Activated CD8-positive, alpha-beta T cell treated with anti-CD3 and anti-CD28 coated beads, Interleukin-2, amount 10 ng/mL, durations not matched to agents 7 days and 5 days (primary cell): ENCODE data around the gene SCT. TPM values are rescaled to one million over a fixed set of nuclear protein-coding genes. Genes with fewer than 3 reads are reported as not detected.

Experiments used
- ATAC-seq: fragments of 150-1000 bp; cut with Tn5 transposase; one replicate; pipeline ENCODE4 v1.10.0; 2021; ENCODE audit warnings: moderate library complexity
- CTCF ChIA-PET: fragments of 350-600 bp; sonication (Branson Sonifier 250); formaldehyde crosslinking; loops from one replicate; lab custom pipeline; 2021; ENCODE audit warnings: antibody characterized with exemption; lab: Charles Lee
- POLR2A ChIA-PET: fragments of 350-600 bp; sonication (Branson Sonifier 250); formaldehyde crosslinking; loops from one replicate; lab custom pipeline; 2021; ENCODE audit warnings: antibody characterized with exemption; lab: Charles Lee
- DNase-seq: peaks from one replicate; pipeline ENCODE4 v3.0.0-alpha.2; 2020
- H3K27ac Mint-ChIP-seq: one replicate; pipeline ENCODE4 v1.8.0; 2021; ENCODE audit warnings: mild to moderate bottlenecking, mixed read lengths
- H3K27me3 Mint-ChIP-seq: one replicate; pipeline ENCODE4 v1.8.0; 2021; ENCODE audit warnings: low read depth, mixed read lengths
- H3K36me3 Mint-ChIP-seq: one replicate; pipeline ENCODE4 v1.8.0; 2021; ENCODE audit warnings: low read depth, mixed read lengths
- H3K4me1 Mint-ChIP-seq: one replicate; pipeline ENCODE4 v1.8.0; 2021; ENCODE audit warnings: low read depth, mixed read lengths
- H3K4me3 Mint-ChIP-seq: one replicate; pipeline ENCODE4 v1.8.0; 2021; ENCODE audit warnings: mild to moderate bottlenecking, mixed read lengths
- H3K9me3 Mint-ChIP-seq: one replicate; pipeline ENCODE4 v1.8.0; 2022; ENCODE audit warnings: mixed read lengths; ENCODE audit not compliant: insufficient read depth
- total RNA-seq, 2 experiments: library from RNA; stranded (reverse); gene quantifications; one replicate each; pipeline ENCODE4 v1.2.3, GENCODE V29; 2021

SCT gene
- total RNA-seq, 2 experiments from 2014 or later = not detected

- H3K27ac Mint-ChIP-seq = peak overlapping the region; percentile 70
- no peaks in the 10 kb centered on the region for H3K27me3 Mint-ChIP-seq
- ATAC-seq = no peak
- H3K9me3 Mint-ChIP-seq = no peaks in the 10 kb centered on the region
- POLR2A ChIA-PET = interaction anchor here (0.9 to 3.7 kb wide), 3 partner anchors 24 to 165 kb away, joined by 4 to 27 read pairs (median 4); no protein-coding TSS in a partner anchor
- H3K4me1 Mint-ChIP-seq = peaks cover 30% of the 10 kb centered on the region
- peaks cover 41% of the 10 kb centered on the region for H3K36me3 Mint-ChIP-seq
- no peak for DNase-seq
- no peak overlapping the region for H3K4me3 Mint-ChIP-seq
- CTCF ChIA-PET = interaction anchor here (2.7 kb wide), 1 partner anchor 58 kb away, joined by 15 read pairs; no protein-coding TSS in a partner anchor
These were observed 14.1 kb downstream of the SCT start for GRCh38 chr11:612961-613300.

GRCh38 chr11:612201-612960, 14.6 kb downstream of the SCT start:
- Mint-ChIP-seq H3K9me3 (no peaks in the 10 kb centered on the region), H3K36me3 (peaks cover 44% of the 10 kb centered on the region), H3K27me3 (no peaks in the 10 kb centered on the region), H3K27ac (peak overlapping the region; percentile 70), H3K4me3 (peak overlapping the region; percentile 12), H3K4me1 (peaks cover 30% of the 10 kb centered on the region)
- no peak for ATAC-seq
- ChIA-PET POLR2A (interaction anchor here (0.7 to 3.7 kb wide), 6 partner anchors 16 to 69 kb away, joined by 3 to 27 read pairs (median 4); no protein-coding TSS in a partner anchor), CTCF (interaction anchor here (2.7 kb wide), 1 partner anchor 57 kb away, joined by 15 read pairs; no protein-coding TSS in a partner anchor)
- DNase-seq = peak; percentile 61

GRCh38 chr11:611001-611996, 15.7 kb downstream of the SCT start:
- peaks cover 23% of the 10 kb centered on the region for H3K4me1 Mint-ChIP-seq
- CTCF ChIA-PET = interaction anchor here (2.7 kb wide), 1 partner anchor 56 kb away, joined by 15 read pairs; no protein-coding TSS in a partner anchor
- no peaks in the 10 kb centered on the region for H3K9me3 Mint-ChIP-seq
- POLR2A ChIA-PET = interaction anchor here (0.7 to 3.7 kb wide), 4 partner anchors 23 to 70 kb away, joined by 3 to 27 read pairs (median 3); no protein-coding TSS in a partner anchor
- ATAC-seq (no peak), DNase-seq (no peak)
- H3K36me3 Mint-ChIP-seq = peaks cover 52% of the 10 kb centered on the region
- H3K27ac Mint-ChIP-seq = peak overlapping the region; percentile 70
- H3K4me3 Mint-ChIP-seq = no peak overlapping the region
- no peaks in the 10 kb centered on the region for H3K27me3 Mint-ChIP-seq

- Mint-ChIP-seq H3K36me3 (peaks cover 52% of the 10 kb centered on the region), H3K4me1 (peaks cover 18% of the 10 kb centered on the region), H3K4me3 (no peak overlapping the region), H3K9me3 (no peaks in the 10 kb centered on the region), H3K27me3 (no peaks in the 10 kb centered on the region), H3K27ac (no peak overlapping the region)
- no peak for DNase-seq
- POLR2A ChIA-PET = interaction anchor here (0.9 kb wide), 1 partner anchor 46 kb away, joined by 3 read pairs; no protein-coding TSS in a partner anchor
- no peak for ATAC-seq
- CTCF ChIA-PET = no interaction called here
These were observed 16.7 kb downstream of the SCT start for GRCh38 chr11:610146-610801.

GRCh38 chr11:609341-609811, 17.6 kb downstream of the SCT start:
- ATAC-seq (no peak), DNase-seq (no peak)
- no peaks in the 10 kb centered on the region for H3K9me3 Mint-ChIP-seq
- ChIA-PET POLR2A (no interaction called here), CTCF (no interaction called here)
- no peak overlapping the region for H3K27ac Mint-ChIP-seq
- no peaks in the 10 kb centered on the region for H3K27me3 Mint-ChIP-seq
- no peak overlapping the region for H3K4me3 Mint-ChIP-seq
- peaks cover 51% of the 10 kb centered on the region for H3K36me3 Mint-ChIP-seq
- H3K4me1 Mint-ChIP-seq = peaks cover 16% of the 10 kb centered on the region

GRCh38 chr11:608791-609251, 18.2 kb downstream of the SCT start:
- peaks cover 10% of the 10 kb centered on the region for H3K4me1 Mint-ChIP-seq
- H3K9me3 Mint-ChIP-seq = no peaks in the 10 kb centered on the region
- H3K27me3 Mint-ChIP-seq = no peaks in the 10 kb centered on the region
- H3K36me3 Mint-ChIP-seq = peaks cover 50% of the 10 kb centered on the region
- ChIA-PET CTCF (interaction anchor here (1.2 kb wide), 1 partner anchor 54 kb away, joined by 3 read pairs; no protein-coding TSS in a partner anchor), POLR2A (interaction anchor here (0.7 kb wide), 1 partner anchor 21 kb away, joined by 3 read pairs; no protein-coding TSS in a partner anchor)
- ATAC-seq (no peak), DNase-seq (no peak)
- H3K4me3 Mint-ChIP-seq = no peak overlapping the region
- no peak overlapping the region for H3K27ac Mint-ChIP-seq

GRCh38 chr11:607971-608659, 18.9 kb downstream of the SCT start:
- CTCF ChIA-PET = interaction anchor here (1.2 kb wide), 1 partner anchor 54 kb away, joined by 3 read pairs; no protein-coding TSS in a partner anchor
- no peaks in the 10 kb centered on the region for H3K27me3 Mint-ChIP-seq
- no peak for ATAC-seq

GRCh38 chr11:607020-607780, 19.8 kb downstream of the SCT start:
- H3K36me3 Mint-ChIP-seq = peaks cover 44% of the 10 kb centered on the region
- CTCF ChIA-PET = no interaction called here

More at GRCh38 chr11:607971-608659, 18.9 kb downstream of the SCT start:
- H3K36me3 Mint-ChIP-seq = peaks cover 46% of the 10 kb centered on the region
- peaks cover 6% of the 10 kb centered on the region for H3K4me1 Mint-ChIP-seq
- no peak overlapping the region for H3K27ac Mint-ChIP-seq
- POLR2A ChIA-PET = interaction anchor here (0.7 kb wide), 1 partner anchor 20 kb away, joined by 3 read pairs; no protein-coding TSS in a partner anchor
- no peak overlapping the region for H3K4me3 Mint-ChIP-seq
- H3K9me3 Mint-ChIP-seq = no peaks in the 10 kb centered on the region
- DNase-seq = no peak

GRCh38 chr11:606245-606644, 20.7 kb downstream of the SCT start:
- DNase-seq (no peak), ATAC-seq (no peak)
- Mint-ChIP-seq H3K9me3 (no peaks in the 10 kb centered on the region), H3K27ac (no peak overlapping the region), H3K36me3 (peaks cover 46% of the 10 kb centered on the region), H3K4me3 (no peak overlapping the region), H3K27me3 (no peaks in the 10 kb centered on the region), H3K4me1 (no peaks in the 10 kb centered on the region)
- POLR2A ChIA-PET = no interaction called here
- CTCF ChIA-PET = no interaction called here

More at GRCh38 chr11:607020-607780, 19.8 kb downstream of the SCT start:
- Mint-ChIP-seq H3K27me3 (no peaks in the 10 kb centered on the region), H3K4me3 (no peak overlapping the region), H3K4me1 (peaks cover 2% of the 10 kb centered on the region), H3K9me3 (no peaks in the 10 kb centered on the region), H3K27ac (peak overlapping the region; percentile 72)
- POLR2A ChIA-PET = no interaction called here
- DNase-seq (no peak), ATAC-seq (no peak)
